AG08396 (cell line): ENCODE results near the gene SCP2.

ENCODE experiments used
- DNase-seq: peaks from one replicate; pipeline ENCODE4 v3.0.0; 2012; ENCODE audit warnings: low spot score, mixed read lengths

Gene SCP2

GRCh38 chr1:52927212-52928014 is at the start of gene SCP2:
TSS of gene SCP2 (plus strand) at chr1:52927276. CDS start at chr1:52927397, 121 bp downstream.
- DNase-seq: peak; percentile 95

GRCh38 chr1:52877554-52877953 is 49.5 kb upstream of the SCP2 start:
- DNase-seq: peak; percentile 32

GRCh38 chr1:52880206-52880605 is 46.9 kb upstream of the SCP2 start:
- no peak for DNase-seq

GRCh38 chr1:52887483-52887882 is 39.6 kb upstream of the SCP2 start:
- no peak for DNase-seq

GRCh38 chr1:52892424-52893215 is 34.5 kb upstream of the SCP2 start:
- no peak for DNase-seq

- DNase-seq: no peak
Measured at GRCh38 chr1:52899445-52899894, 27.6 kb upstream of the SCP2 start.

- DNase-seq: no peak
Measured at GRCh38 chr1:52900402-52900801, 26.7 kb upstream of the SCP2 start.

GRCh38 chr1:52901384-52901783 is 25.7 kb upstream of the SCP2 start:
- no peak for DNase-seq

- DNase-seq: no peak
Measured at GRCh38 chr1:52904208-52904926, 22.7 kb upstream of the SCP2 start.

- DNase-seq: peak; percentile 43
Measured at GRCh38 chr1:52904927-52905698, 22.0 kb upstream of the SCP2 start.

- DNase-seq: no peak
Measured at GRCh38 chr1:52906135-52906603, 20.9 kb upstream of the SCP2 start.

- DNase-seq: no peak
Measured at GRCh38 chr1:52907068-52907811, 19.8 kb upstream of the SCP2 start.

- DNase-seq: no peak
Measured at GRCh38 chr1:52907812-52908153, 19.3 kb upstream of the SCP2 start.

GRCh38 chr1:52911541-52911940 is 15.5 kb upstream of the SCP2 start:
- DNase-seq: no peak

GRCh38 chr1:52913014-52913413 is 14.1 kb upstream of the SCP2 start:
- no peak for DNase-seq

GRCh38 chr1:52913537-52913936 is 13.5 kb upstream of the SCP2 start:
- DNase-seq: no peak

- DNase-seq: no peak
Measured at GRCh38 chr1:52914463-52914862, 12.6 kb upstream of the SCP2 start.

- no peak for DNase-seq
Measured at GRCh38 chr1:52915211-52915854, 11.7 kb upstream of the SCP2 start.

GRCh38 chr1:52915855-52916220 is 11.2 kb upstream of the SCP2 start:
- no peak for DNase-seq

GRCh38 chr1:52916241-52916975 is 10.7 kb upstream of the SCP2 start:
- no peak for DNase-seq
